CD4-positive, alpha-beta T cell treated with Interleukin-10 for 1 hour (primary cell): ENCODE results near the gene FMN1.

Experiments
- DNase-seq: peaks from one replicate; pipeline ENCODE4 v3.0.0-alpha.2; 2020

The FMN1 gene, protein sequence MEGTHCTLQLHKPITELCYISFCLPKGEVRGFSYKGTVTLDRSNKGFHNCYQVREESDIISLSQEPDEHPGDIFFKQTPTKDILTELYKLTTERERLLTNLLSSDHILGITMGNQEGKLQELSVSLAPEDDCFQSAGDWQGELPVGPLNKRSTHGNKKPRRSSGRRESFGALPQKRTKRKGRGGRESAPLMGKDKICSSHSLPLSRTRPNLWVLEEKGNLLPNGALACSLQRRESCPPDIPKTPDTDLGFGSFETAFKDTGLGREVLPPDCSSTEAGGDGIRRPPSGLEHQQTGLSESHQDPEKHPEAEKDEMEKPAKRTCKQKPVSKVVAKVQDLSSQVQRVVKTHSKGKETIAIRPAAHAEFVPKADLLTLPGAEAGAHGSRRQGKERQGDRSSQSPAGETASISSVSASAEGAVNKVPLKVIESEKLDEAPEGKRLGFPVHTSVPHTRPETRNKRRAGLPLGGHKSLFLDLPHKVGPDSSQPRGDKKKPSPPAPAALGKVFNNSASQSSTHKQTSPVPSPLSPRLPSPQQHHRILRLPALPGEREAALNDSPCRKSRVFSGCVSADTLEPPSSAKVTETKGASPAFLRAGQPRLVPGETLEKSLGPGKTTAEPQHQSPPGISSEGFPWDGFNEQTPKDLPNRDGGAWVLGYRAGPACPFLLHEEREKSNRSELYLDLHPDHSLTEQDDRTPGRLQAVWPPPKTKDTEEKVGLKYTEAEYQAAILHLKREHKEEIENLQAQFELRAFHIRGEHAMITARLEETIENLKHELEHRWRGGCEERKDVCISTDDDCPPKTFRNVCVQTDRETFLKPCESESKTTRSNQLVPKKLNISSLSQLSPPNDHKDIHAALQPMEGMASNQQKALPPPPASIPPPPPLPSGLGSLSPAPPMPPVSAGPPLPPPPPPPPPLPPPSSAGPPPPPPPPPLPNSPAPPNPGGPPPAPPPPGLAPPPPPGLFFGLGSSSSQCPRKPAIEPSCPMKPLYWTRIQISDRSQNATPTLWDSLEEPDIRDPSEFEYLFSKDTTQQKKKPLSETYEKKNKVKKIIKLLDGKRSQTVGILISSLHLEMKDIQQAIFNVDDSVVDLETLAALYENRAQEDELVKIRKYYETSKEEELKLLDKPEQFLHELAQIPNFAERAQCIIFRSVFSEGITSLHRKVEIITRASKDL (N-terminal part only)

DNA sequence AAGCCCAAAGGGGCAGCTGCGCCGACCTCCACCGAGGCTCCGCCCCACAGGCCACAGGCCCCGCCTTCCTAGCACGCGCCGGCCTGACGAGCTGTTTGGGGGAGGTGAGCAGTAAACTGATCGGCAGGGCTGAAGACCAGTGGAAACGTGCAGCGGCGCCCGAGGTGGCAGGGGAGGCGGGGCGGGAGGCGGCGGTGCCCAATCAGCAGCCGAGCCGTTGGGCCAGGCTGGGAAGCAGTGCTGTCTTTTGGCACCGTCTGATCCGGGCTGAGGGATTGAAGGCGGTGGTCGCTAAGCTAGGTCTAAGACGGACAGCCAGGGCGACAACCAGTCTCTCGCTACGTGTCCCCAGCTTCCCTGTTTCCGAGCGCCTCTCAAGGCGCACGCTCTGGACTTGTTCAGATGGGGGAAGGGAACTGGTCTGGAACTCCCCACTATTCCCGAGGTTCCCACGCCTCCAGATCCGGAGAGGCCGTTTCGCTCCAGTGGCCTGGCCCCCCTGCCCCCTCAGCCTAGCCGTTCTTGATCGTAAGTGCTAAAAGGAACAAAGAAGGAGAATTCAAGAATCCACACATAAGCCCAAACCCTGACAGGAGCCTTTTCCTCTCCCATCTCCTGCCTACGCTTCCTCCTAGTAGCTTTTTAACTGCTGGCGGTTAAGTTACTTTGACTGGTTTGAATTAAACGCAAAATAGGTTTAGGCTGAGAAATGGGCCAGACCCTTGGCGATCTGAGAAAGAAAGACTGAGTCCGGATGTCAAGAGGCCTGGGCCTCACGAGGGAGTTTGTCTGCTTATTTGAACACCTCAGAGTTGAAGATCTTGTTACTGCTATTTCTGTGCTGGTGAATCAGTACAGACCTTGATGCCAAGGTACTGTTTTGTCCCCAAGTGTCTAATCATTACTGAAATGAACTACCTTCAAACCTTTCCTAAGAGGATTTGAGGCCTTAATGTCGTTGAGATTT lies at the start of gene FMN1:
TSS of gene FMN1 (minus strand) at position 11 of the 967 bp plus-strand sequence. CDS start 39,800 bp downstream, outside the sequence.
- DNase-seq: peak; percentile 91

DNA sequence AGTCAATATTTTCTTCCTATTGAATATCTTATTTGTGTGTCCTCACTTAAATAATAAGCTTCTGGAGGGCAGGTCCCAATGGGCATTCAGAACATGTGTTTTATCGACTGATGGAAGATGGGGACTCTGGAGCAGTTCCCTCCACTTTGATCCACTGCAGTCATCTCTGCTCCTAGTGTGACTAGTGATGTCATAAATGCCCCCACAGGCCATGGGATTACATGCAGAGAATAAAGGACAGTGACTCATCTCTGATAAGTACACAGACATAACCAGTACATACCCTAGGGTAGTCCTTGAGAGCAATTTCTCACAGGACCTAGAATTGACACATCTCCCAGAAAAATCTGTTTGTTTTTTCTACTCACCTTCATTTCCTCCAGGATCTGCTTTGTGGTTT lies 49.4 kb upstream of the FMN1 start:
- DNase-seq: no peak

DNA sequence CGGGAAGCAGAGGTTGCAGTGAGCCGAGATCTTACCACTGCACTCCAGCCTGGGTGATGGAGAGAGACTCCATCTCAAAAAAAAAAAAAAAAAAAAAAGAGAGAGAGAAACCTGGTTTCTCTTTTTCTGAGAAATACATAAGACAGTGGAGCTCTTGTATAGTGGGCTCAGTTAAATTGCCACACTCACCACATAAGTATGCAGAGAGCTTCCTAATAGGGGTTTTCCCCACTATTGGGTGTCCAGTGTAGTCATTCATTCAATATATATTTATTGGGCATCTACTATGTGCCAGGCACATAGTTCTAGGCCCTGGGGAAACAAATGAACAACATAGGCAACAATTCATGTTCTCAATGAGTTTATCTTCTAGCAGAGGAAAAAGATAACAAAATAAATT lies 48.9 kb upstream of the FMN1 start:
- DNase-seq: no peak

DNA sequence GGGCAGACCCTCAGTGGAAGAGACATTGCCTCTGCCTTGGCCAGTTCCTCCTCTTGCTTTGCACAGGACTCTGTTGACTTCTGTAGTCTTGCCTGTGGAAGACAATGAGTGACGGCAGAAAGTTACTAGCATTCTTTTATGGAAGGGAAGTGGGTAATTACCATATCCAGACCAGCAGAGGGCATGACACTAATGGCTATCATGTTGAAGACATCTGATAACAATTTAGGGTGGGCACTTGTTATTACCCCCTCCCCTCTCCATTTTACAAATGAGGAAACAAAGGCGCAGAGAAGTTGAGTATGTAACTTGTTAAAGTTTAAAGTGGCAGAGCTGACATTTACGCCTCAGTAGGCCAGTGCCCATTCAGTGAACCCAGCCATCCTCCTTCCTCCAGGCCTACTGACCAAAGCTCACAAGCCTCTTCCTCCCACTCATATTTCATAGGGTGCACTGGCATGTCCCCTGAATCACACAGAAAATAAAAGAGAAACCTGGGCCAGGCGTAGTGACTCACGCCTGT lies 48.2 kb upstream of the FMN1 start:
- no peak for DNase-seq

DNA sequence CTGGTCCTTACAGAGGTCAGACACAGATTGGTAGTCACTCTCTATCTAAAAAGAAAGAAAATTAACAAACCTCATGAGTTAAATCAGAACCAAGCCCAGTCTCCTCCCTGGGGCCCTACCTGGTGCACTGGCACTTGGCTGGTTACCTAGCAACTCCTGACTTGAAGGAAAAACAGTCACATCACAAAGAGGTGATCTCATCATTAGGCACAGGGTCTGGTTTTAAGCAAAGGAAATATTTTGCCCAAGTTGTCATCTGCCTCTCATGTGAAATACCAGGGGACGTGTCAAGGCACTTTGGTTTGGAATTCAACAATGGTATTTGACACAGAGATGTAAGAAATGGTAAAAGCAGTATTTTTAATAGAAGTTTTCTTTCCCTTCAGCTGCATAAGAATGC lies 47.7 kb upstream of the FMN1 start:
- no peak for DNase-seq

DNA sequence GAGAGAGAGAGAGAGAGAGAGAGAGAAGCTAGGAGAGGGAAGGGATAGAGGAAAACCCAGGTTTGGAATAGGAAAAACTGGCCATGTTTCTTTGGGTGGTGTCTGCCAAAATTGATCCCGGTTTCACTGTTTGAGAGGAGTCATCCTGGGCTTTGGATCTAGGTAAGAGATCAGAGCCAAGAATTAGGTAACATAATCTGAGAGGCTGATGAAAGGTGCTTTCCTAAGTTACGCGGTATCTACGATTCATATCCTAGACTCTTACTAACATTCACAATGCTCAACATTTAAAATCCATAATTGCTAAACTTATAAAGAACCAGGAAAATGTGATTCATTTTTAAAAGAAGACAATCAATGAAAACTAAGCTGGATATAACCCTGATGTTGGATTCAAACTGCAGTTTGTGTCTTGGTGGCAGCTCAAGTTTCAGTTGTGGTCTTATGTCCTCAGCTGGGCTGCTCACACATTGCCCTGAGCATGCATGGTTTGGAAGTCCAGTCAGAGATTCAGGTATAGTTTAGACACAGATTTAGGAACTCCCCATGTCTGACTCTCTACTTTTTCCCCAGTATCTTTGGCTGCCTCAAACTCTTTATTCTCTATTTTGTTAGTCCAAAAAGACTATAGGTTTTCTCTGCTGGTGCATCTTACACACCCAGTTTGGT lies 42.5 kb upstream of the FMN1 start:
- no peak for DNase-seq

DNA sequence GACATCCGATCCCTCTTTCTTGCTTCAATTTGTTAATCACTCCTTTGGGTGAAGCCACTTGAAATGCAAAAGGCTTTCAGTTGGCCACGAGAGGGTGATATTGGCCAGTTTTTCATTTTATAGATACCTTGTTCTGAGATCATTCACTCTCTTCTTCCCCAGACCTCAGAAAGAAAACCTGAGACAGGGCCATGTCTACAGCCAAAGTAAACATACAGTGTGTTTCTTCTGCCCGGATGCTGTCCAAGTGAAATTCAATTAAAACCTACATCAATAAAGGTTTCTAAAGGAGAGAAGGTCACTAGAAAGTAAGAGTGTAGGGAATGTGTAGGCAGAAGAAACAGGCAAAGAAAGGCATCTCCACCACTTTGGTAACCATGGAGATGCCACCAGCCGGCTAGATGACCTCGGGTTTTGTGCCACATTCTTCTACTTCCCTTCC lies 39.5 kb upstream of the FMN1 start:
- peak; percentile 10 for DNase-seq

DNA sequence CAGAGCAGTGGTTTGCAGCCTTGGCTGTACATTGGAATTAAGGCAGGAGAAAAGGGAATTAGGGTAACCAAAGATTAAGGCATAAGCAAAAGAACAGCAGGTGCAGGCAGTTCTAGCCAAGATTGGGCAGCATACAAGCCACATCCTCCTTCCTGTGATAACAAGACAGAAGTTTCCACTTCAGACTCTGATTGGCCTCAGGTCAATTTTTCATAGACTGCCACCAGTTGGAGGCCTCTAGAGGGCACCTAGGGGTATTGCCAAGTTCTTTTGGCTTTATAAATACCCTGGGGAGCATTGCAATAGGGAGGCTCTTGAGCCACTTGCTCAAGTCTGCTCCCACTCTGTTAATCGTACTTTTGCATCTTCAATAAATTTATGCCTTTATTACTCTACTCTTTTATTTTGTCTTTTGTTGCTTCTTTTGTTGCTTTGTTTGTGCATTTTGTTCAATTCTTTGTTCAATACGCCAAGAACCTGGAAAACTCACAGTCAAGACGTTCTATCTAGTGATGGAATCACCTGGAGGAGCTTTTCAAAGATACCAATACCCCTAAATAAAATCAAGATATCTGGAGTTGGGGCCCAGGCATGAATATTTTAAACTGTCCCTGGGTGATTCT lies 32.2 kb upstream of the FMN1 start:
- peak; percentile 76 for DNase-seq

DNA sequence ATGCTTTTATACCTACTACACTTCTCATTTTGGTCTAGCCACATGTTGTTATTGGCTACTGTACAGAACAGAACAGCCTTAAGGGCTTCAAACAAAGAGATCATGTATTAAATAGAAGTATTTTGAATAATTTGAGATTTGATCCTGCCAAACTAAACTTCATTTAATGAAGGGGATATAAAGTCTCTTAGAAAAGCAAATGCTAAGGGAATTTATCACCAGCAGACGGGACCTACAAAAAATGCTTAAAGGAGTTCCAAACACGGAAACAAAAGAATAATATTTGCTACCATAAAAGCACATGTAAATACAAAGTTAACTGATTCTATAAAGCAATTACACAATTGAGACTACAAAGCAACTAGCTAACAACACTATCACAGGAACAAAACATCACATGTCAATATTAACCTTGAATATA lies 23.6 kb upstream of the FMN1 start:
- no peak for DNase-seq

DNA sequence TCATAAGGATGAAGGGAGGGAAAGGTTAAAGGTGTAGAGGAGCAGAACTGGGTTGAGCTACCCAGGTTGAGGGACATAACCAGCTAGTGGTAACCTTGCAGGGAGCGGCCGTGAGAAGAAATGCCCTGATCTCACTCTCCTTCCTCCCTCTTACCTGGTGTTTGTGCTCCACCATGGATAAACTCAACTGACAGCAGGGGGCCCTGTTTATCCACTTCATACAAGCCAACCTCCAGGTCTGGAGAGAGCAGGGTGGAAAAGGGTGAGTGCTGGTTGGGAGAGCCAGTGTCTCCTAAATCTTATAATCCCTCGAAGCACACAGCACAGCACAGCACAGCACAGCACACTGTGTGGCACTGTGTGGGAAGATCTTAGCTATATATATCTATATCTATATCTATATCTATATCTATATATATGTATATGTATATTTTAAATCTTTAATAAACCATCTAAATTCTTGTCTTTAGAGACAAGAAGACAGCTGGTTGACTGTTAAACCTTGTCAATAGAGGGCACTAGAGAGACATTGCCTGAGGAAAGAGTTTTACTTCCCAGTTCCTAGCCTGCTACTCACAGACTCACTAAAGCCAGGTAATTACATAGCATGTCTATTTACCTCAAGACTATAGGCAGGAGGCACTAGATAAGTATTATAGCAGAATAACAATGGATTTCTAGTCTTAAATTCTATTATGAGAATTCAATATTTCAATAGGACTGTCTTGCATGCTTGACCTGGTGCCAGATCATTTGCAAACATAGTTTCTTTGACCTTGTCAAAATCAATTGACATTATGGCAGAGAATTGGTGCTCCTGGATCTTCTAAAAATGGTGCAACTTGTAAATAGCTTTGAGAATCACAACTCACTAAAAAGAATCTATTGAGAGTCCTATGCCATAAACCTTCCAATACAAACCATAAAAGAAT lies 21.7 kb upstream of the FMN1 start:
- DNase-seq: peak; percentile 23

DNA sequence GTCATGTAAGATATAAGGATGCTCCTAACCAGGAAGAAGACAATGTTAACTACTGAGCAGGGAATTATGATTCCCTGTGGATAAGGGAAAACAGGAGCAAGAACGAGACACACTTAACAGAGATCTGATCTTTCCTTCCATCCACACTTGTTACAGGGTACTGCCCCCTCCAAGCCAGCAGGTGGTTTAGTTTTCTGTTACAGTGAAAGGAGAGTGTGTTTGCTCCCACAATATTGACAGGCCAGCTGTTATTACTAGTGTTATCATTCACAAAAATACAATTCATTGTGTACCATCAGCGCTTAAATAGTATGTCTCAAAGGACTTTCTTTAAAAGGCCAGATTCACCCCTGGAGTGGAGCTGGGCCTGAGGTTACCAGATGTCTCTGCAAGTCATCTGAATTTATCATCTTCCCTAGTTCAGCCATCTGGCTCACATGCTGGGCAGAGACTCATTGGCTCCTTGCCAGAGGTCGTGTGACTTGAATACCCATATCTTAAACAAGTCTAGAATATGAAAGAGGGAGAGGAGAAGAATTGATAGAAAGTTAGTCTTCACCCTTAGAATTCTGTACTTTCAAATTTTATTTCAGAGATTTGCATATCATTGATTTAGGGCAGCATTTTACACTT lies 16.8 kb upstream of the FMN1 start:
- no peak for DNase-seq

DNA sequence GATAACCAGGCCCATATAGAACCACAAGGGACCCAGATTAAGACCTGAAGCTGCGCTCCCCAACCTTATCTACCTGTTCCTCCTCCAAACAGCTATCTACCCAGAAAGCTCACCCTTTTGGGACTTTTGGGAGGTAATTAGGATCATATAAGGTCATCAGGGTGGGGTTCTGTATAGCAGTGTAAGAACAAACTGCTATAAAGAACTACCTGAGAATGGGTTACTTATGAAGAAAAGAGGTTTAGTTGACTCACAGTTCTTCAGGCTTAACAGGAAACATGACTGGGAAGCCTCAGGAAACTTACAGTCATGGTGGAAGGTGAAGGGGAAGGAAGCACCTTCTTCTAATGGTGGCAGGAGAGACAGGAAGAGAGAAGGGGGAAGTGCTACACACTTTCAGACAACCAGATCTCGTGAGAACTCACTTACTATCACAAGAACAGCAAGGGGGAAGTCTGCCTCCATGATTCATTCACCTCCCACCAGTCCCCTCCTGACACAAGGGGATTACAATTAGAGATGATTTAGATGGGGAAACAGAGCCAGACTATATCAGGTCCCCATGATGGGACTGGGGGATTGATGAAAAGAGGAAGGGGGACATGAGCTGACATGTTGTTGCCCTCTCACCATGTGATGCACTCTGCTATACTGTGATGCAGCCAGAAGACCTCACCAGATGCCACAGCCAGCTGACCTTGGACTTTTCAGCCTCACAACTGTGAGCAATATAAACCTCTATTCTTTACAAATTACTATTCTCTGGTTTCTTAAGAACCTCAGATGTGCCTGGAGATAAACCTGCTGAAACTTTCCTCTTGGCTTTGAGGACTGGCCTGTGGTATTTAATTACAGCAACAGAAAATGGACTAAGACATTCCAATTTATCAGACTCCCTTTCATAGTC lies 15.3 kb upstream of the FMN1 start:
- DNase-seq: no peak

DNA sequence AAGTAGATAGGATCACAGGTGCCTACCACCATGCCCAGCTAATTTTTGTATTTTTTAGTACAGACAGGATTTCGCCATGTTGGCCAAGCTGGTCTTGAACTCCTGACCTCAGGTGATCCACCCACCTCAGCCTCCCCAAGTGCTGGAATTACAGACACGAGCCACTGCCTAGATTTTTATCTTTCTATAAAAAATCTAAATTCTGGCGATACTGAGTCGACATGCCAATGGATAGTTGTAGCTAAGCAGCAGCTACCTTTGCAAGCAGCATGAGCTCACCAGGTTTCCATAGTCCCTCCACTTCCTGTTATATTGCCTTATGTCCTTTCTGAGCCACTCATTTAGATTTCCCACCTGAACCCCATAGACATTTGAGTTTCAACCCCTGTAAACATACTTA lies 13.1 kb upstream of the FMN1 start:
- no peak for DNase-seq

DNA sequence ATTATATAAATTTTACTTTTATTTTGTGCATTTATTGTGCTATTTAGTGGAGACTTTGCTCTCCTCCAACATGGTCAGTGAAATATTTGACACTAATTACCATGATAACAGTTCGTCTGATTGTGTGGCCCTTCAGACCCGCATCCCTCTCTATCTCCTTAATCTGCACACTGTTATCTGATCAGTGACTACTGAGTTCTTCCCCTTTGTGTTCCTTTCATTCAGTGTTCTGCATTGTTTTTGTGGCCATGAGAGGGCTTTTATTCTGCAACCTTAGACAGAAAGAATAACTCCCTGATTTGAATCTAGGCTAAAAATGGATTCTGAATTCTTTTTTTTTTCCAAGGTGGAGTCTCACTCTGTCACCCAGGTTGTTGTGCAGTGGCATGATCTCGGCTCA lies 11.9 kb upstream of the FMN1 start:
- no peak for DNase-seq

DNA sequence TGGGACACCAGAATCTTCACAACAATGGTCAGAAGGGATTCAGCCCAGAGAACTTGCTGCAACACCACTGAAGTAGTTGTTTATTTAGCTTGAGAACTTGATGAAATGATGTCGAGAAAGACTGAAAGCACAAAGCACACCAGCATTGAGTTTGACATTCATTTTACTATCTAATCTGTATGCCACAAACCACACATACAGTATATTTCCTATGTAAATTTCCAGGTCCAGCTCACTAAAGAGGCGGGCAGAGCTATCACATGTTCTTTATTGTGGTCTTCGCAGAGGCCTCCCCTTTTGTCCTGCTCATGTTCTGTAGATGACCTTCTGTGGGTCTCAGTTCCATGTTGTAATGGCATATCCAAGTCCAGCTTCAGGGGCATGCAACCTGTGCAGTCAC lies 10.4 kb upstream of the FMN1 start:
- DNase-seq: no peak

DNA sequence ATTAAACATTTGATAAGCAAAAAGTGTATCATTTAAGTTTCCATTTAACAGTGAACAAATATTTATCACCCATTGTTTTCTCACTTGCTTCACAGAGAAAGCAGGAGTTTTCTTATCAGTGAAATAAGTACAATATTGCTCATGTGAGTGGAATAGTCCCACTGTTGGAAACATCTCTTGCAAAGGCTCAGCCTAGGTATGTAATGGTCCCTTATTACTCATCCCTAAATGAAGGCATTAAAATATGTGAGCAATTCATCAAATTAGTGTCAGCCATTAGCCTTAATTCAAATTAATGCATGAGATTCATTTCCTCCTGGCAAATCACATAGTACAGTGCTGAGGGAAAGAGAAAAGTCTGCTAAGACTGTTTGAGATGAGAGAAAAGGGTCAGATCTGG lies 9.6 kb upstream of the FMN1 start:
- DNase-seq: no peak

DNA sequence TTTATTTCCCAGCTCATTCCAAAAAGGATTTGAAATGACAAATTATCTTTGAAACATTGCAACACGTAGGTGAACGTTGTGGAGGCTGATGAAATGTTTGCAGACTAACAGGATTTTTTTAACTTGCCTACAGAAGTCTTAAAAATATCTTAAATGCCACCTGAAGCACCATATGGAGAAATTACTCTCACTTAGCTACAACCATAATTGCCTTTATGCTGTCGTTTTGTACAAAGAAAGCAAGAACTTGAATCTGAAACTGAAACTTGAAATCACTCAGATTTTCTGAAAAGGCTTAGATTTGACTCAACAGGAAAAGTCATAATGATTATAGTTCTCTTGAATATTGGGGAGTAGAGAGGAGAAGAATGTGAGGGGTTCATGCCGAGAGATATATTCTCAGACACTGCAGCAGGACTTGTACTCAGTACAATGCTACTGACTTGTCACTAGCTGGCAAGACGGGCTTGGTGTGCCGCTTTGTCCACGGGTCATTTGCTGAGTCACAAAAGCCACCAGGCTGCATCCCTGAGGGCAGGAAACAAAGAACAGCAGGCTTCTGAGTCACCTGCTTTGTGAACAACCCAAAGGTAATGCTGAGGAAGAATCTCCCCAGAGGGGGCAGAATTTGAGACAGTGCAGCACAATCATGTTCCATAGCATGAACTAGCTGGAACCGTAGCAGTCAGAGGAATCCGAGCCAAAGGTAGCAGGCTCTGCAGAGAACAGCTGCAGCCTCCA lies 7.1 kb upstream of the FMN1 start:
- peak; percentile 42 for DNase-seq
